ENCODE results near the gene VEGFD.
"Not testable (repeated sequence)": the region's sequence is repeated elsewhere in the genome, so short reads cannot be mapped to it uniquely, and the experiment has no call there.

The VEGFD gene

DNA sequence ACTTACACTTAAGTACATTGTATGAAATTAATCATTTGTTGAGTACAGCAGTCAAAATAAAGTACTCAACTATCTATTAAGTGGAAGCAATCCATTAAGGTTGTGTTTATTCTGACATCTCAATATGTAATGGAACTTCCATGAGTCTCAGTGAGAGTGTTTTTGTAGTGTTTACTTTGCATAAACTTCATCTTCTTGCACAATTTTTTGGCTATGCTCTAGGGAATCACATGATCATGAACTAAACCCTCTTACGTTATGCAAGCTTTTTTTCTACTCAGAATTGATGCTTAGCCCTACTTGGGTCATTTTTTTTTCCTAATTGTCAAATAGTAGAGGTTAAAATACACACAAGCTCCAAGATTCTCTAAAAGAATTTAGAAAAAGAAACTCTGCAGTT is 27.8 kb downstream of the VEGFD start:
- DNase-seq, result no peak

DNA sequence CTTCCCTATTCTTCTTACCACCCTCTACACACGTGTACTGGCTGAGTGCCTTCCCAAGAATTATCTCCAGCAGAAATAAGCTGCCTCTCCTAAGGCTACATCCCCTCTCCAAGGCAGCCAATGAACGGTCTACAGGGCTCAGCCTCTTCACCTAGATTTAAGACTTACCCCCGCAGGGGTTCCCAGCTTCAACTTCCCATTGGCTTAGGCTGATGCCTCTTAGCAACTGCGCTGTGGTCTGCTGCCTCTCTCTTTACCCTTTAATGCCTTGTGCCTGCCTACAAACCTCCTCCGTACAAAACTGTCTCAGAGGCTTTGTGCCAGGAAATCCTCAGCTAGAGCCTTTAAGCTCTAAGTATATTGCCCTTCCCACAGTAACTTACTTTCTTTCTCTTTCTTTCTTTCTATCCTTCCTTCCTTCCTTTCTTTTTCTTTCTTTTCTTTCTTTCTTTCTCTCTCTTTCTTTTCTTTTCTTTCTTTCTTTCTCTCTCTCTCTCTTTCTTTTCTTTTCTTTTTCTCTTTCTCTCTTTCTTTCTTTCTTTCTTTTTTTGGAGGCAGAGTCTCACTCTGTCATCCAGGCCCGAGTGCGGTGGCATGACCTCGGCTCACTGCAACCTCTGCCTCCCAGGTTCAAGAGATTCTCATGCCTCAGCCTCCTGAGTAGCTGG is 33.8 kb downstream of the VEGFD start:
- no peak for DNase-seq

DNA sequence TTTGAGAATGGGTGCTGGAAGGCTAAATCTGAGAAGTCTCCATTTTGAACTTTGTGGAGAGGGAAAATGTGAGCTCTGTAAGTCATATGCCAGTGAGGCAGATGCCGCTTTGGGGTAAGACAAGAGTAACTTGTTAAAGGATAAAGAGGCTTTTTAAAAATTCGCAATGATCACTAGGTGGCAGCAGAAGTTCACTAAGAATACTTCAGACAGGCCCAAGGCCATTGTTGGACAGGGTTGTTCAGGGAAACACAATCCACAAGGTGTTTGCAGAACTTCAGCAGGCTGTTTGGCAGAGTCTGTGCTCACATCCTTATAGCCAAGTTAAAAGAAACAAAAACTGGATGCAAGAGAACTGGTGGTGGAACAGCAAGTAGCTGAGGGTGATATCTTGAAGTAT is 35.2 kb downstream of the VEGFD start:
- peak; percentile 44 for DNase-seq

DNA sequence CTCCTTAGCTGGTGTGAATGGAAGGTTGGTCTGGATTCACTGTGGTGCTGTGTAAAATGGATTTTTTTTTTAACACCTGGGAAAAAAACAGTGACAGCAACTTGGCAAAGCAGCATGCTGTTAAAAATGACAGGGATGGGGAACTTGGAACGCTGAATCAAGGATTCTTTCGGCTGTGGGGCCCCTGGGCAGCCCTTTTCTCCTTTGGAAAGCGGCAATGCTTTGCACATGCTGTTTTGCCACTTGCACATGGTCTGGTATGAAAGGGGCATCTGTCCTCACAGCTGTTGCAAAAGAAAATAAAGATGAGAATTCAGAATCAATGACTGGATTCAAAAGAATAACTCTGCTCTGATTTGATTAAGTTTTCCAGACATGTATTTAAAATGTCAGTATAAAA is 38.2 kb downstream of the VEGFD start:
- DNase-seq, result no peak

GRCh38 chrX:15344106-15344505 is 40.1 kb downstream of the VEGFD start:
- no peak for DNase-seq

DNA sequence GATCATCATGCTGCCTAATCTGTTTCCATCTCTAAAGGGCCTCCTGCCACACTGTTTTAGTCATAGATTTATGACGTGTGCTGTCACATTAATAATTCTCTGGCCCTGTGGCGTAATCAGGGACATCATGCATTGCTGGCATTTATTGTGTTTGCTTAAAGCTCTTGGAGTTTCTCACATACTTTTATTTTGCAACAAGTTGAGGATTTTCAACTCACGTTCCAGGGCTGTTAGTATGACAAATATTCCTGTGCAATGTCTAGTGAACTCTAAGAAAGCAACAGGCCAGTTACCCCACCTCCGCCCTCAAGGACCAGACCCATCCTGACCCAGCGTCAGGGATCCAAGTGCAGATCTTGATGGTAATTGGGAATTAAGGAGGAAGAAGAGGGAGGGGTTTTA is 41.1 kb downstream of the VEGFD start:
- DNase-seq, result no peak

DNA sequence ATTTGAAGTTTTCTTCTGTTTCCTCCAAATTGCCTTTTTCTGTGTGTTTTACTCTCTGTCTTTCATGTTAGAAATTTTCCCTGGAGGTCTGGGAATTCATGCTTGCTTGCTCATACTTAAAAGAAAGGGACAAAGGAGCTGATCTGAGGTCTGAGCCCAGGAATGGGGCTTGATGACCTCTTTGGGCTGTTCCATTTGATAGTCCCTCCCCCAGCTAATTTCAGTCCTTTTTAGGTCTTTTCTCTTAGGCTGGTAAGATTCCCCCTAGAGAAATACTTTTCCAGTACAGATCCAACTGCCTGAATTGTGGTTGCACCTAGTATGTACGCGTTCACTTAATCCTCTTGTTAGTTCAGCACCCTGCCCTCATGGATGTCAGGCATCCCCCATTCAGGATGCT is 43.3 kb downstream of the VEGFD start:
- DNase-seq, result no peak

- DNase-seq, result no peak
These were observed 48.2 kb downstream of the VEGFD start for GRCh38 chrX:15336023-15336413.

DNA sequence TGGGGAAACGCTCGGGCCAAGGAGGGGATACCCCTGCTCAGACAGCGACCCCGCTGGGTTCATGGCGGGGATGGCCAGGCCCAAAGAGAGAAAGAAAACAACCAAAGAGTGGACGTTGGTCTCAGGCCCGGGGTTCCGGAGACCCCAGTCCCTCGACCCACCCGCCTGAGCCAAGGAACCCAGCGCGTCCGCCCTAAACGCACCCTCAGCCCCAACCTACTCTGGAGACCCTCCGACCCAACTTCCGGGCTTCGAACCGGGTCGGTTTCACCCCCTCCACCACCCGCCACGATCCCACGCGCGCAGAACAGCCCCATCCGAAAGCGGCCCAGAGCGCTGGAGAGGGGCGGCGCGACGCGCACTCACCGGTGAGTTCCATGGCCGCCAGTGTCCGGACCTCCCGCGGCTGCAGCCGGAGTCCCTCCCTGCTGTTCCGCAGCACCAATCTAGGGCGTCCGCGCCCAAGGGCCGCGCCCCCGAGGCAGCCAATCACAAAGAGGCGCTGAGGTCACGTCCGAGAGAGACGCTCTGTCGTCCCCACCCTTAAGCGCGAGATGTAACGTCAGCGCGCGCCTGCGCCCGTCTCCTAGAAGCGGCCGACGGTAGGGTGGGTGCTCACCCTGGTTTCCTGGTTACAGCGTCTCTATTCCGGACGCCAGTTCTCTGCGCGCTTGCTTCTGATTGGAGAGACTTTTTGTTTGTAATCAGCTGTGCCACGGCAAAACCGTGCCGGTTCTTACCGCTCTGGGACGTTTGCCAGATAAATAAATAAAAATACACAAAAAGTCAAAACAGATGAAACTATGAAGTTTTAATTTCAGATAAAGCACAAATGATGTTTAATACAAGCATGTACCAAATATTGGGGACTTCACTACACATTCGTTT is 48.8 kb downstream of the VEGFD start, which contains the start of gene PIGA:
PIGA (minus strand) TSS at position 389 of the 888 bp plus-strand sequence. CDS start 3,593 bp downstream, outside the sequence.
- DNase-seq, result peak; percentile 91

GRCh38 chrX:15334561-15334960 is 49.7 kb downstream of the VEGFD start:
- no peak for DNase-seq

GRCh38 chrX:15328821-15329220 is 55.4 kb downstream of the VEGFD start:
- DNase-seq, result no peak

DNA sequence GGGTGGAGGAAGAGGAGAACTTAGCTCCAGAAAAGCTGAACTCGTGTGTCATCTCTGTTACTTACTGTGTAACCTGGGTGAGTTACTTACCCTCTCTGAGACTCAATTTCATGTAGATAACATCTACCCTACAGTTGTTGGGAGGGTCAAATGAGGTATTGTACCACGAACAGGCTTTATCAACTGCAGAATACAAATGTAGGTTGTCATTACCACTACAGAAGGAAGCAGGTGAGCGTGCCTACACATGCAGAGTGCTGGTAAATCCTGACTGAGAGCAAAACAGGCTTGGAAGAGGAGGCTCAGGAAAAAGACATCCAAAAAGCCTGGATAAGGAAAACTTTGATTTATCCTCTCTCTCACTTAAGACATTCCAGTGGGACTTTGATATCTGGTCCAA is 56.1 kb downstream of the VEGFD start:
- DNase-seq, result no peak

DNA sequence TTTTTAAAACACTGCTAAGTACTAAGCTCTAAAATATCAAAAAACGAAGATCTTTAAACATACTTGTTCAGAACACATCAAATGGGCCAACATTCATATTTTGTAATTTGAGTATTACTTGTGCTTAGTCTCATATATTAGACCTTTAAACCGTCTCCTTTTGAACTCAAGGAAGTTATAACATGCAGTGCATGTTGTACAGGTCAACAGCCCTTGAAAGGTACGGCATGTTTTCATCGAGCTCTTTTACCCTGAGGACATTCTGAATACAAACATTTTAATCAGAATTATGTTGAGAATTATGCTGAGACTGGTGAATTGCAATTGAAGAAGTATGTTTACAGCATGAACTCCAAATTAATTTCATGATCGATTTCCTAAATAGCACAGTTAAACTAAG is 61.7 kb downstream of the VEGFD start:
- no peak for DNase-seq

DNA sequence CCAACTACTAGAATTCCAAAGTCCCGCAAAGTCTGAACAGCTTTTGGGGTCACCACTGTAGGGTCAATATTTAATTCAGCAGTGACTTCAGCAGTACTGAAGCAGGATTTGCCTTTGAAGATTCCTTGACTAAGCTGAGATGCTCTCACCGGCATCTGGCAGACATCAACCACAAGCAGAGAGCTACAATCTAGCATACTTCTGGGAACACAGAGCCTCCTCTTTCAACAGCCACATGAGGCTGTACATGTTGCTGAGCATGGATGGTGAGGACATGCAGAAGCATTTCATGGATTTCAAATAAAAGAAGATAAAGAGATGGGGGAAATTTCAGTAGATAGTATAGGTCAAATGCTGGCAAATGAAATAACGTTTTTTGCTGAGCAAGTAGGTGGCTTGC is 62.1 kb downstream of the VEGFD start:
- DNase-seq, result no peak

DNA sequence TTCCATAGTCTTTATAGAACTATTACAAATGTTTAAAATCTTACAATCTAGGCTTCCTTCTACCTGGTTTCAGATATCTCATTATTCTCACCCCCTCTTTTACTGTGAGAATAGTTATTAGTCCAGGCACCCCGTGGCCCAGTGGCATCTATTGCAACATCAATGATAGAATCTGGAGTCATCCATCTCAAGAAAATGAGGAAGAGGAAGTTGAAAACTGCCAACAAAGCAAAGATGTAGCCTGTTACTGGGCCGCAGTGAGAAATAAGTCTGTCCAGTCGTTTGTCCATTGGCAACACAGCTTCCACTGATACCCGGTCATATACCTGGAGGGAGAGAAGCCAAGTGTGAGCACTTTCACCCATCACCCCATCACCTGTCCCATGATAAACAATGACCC is 62.8 kb downstream of the VEGFD start:
- no peak for DNase-seq

DNA sequence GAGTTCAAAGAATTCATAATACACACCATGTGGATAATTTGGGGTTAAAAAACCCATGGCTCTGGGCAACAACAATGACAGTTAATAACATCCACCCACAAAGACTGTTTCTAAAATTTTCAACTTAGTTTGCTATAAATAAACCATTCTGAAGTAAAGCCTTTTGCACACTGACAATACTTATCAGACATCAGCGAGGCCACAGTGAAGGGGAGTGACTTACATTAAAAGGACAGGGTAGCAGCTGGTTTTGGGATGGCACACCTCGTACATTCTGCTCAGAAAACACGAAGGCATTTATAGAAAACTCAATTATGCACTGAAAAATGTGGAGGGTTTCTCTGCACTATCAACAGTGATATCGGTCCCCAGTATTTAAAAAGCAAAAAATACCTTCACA is 63.9 kb downstream of the VEGFD start:
- DNase-seq, result no peak

DNA sequence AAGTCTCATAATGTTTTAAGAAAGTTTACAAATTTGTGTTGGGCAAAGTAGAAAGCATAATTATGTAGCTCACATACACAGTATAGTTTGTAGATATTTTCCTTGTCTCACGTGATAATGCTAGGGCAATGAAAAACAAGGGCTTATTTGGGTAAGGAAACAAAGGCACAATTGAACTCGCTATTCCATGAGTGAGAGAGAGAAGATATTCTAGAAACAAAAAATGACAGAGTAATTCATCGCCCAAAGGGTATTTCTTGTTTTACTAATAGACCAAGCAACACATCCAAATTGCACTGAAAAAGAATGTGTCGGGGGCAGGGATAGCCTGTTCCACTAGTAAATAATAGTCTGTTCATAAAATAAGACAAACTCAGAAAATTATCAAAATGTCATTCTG is 65.1 kb downstream of the VEGFD start:
- no peak for DNase-seq

DNA sequence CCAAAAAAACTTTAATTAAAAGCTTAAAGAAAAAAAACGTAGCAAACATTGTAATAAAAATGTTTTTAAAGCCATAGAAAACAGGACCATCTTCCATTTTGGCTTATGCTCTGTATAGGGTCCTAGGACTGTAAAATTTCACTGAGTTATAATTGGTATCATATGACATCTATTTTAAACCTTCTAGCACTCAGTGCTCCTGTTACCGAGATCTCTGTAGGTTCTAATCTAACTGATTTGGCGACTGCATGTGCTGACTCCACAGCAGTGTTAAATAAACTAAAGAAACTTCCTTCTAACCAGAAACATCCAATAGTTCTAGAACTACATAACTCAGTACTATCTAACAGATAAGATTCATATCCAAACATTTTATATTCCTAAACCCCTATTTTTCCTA is 68.7 kb downstream of the VEGFD start, which contains the start of gene ASB11:
ASB11 (minus strand) TSS at position 132 of the 400 bp plus-strand sequence; CDS start at position 97, 35 bp downstream.
- DNase-seq, result no peak

DNA sequence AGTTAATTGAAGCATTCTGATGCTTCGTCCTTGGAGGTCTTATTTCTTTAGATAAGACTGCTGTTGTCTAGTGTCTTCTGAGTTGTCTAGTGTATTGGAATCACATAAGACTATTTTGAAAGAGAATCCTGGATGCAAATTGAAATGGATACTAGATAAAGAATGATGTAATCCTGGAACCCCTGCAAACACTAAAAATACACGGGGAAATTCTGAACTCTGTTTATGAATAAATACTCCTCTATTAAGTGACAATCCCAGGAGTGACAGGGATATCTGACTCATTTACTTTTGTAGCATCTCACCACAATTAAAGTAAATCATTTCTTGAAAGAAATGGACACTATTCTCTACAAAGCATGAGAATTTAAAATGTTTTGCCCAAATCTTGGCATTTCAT is 69.7 kb downstream of the VEGFD start:
- DNase-seq, result no peak

GRCh38 chrX:15311119-15311518 is 73.1 kb downstream of the VEGFD start:
- DNase-seq, result no peak

DNA sequence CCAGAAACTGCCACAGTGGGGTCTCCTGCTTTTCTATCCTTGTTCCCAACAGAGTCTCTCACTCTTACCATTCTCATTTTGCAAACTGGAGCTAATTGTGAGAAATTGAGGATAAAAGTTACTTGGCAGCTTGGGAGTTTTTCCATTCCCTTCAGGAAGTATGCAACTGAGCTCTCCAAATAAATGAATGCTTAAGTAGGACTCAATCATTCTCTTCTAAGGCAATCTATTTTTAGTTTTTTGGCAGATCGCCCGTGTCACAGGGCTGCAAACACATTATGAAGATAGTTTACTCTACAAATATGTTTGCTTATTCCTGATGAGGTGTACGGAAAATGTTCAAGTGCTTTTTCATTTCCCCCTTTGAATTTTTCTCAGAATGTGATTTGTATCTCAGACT is 74.1 kb downstream of the VEGFD start:
- DNase-seq, result peak; percentile 8

DNA sequence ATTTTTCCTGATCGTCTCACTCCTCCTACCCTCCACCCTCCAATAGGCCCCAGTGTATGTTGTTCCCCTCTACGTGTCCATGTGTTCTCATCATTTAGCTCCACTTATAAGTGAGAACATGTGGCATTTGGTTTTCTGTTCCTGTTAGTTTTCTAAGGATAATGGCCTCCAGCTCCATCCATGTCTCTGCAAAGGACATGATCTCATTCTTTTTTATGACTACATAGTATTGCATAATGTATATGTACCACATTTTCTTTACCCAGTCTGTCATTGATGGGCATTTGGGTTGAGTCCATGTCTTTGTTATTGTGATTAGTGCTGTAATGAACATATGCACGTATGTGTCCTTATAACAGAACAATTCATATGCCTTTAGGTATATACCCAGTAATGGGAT is 78.3 kb downstream of the VEGFD start:
- not testable (repeated sequence) for DNase-seq

- no peak for DNase-seq
These were observed 82.3 kb downstream of the VEGFD start for GRCh38 chrX:15301924-15302323.

Data from NCI-H446 treated with DMSO at 0.1 percent for 48 hours (cell line).